Measurements from ENCODE around the gene TBPL2.
"Not testable (repeated sequence)": the region's sequence is repeated elsewhere in the genome, so short reads cannot be mapped to it uniquely, and the experiment has no call there.

Gene TBPL2

DNA sequence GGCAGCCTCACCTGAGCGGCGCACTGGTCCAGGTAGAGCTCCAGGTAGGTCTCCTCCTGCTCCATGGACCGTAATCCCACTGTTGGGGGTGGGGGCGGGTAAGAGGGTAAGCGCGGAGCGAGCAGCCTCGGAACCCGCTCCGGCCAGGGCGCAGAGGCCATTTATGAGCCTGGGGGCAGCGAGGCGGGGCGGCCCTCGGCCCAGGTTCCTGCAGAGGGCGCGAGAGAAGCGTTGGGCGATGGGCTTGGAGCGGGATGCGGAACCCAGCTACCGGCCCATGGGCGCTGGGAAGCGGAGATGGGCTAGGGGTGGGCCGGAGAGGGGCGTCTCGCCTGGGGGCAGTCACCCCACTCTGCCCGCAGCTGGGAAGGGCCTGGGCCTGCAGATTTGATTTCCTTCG is at the start of gene TBPL2:
TBPL2 (minus strand) TSS at position 232 of the 400 bp plus-strand sequence; CDS start at position 65, 167 bp downstream.
- DNase-seq: no peak

DNA sequence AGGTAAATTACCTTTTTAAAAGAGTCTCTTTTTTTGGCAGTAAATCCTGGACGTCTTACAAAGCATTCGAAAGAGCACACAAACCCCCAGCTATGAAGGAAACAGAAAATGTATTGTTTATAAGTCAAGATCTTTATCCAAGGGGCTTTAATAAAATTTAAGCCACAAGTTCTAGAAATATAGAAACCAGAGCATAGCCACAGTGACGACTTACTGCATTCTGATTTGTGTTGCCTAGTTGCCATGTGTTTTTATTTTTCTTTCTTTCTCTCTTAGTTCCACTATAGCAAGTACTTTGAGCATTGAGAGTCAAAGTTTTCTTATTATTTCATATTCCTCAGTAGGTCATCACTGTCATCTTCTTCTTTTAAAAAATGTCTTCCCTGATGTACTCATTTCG is 47.8 kb upstream of the TBPL2 start:
- DNase-seq: no peak

DNA sequence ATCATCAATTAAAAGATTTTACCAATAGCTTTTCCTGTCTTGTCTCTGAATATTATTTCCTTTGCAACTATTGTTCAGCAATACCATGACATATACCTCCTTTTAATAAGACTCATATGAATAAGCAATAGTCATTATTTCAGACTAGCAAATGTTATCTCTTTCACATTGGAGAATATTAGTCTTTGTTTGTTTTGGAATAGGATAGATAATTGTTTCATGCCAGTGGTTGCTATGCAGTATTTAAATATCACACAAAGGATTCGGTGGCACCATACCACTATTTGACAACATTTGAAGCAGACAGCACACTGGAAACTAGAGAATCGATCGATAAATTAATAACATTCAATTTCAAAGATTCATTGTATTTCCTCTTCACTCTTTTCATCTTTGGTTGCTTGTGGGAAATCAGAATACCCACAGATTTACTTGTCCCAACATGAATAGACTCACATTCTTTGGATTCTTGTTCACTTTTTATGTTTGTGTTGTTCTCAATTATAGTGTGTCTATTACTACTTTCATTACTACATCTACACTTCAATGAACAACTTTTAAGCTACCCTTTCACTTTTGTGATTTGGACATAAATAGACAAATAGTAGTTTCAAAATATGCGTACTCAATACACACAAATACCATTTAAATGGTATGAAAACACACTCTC is 42.7 kb upstream of the TBPL2 start:
- no peak for DNase-seq

DNA sequence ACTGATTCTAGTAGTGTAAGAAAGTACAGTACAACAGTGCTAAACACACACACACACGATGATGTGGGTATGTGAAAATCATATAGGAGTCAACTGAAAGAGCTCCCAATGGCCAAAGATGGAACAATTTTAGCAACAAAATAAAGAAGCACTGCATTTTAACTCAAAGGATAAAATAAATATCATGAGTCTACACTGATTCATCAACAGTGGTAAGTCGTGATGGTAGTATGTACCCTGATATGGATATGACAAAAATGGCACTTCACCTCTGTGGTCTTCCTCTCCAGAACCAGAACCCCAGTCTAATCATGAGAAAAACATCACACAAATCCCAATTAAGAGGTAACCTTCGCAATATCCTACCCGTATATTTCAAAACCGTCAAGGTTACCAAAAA is 41.4 kb upstream of the TBPL2 start:
- no peak for DNase-seq

DNA sequence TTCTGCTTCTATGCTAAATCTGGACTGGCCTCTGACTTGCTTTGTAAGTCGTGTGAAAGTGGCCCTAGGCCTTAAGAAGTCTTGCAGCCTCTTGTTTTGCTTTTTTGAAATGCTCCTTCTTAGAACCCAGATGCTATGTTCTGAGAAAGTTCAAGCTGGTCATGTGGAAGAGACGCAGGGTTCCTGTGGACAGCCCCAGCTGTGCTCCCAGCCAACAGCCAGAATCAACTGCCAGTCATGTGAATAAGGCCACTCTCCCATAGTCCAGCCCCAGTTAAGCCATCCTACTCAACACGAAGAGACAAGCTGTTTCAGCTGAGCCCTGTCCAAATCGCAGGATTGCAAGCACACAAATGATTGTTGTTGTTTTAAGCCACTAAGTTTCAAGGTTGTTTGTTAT is 37.3 kb upstream of the TBPL2 start:
- no peak for DNase-seq

DNA sequence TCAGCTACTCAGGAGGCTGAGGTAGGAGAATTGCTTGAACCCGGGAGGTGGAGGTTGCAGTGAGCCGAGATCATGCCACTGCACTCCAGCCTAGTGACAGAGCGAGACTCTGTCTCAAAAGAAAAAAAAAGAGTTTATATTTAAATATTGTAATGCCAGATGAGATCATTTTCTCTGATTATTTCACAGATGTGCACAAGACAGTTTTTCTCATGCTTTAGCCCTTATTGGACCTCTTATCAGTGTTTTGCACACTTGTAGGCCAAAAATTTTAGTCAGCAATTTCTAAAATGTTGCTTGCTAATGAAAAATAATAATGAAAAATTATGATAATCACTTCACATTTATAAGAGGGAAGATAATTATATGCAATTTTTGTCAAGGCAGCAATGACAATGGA is 36.0 kb upstream of the TBPL2 start:
- not testable (repeated sequence) for DNase-seq

DNA sequence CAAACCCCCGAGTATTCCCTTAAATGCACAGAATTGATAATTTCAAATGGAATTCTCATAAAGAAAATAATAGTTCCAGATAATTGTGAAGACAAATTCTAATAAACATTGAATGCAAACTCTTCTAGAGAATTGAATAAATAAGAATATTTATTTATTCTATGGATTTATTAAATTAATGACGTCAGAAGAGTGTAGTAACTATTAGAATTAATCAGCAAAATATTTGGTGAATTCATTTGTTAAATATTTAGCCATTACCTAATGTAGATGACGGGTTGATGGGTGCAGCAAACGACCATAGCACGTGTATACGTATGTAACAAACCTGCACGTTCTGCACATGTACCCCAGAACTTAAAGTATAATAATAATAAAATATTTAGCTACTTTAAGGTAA is 33.4 kb upstream of the TBPL2 start:
- no peak for DNase-seq

DNA sequence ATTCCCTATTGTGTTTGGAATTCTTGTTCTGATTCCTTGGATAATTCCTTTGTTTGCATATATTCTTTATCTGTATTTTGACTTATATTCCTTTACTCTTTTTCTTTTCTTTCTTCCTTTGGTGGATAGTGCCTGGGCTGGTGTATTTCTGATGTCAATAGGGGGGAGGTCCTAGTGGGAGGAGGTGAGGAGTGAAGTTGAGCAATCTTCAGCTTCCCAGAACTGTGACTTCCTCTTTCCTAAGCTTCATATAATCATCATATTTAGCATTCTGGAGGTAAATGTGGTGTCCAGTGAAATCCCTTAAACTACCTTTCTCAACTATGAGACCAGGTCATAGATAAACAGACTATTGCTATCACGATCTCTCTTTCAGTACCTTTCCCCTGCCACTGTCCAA is 29.6 kb upstream of the TBPL2 start:
- DNase-seq: no peak

DNA sequence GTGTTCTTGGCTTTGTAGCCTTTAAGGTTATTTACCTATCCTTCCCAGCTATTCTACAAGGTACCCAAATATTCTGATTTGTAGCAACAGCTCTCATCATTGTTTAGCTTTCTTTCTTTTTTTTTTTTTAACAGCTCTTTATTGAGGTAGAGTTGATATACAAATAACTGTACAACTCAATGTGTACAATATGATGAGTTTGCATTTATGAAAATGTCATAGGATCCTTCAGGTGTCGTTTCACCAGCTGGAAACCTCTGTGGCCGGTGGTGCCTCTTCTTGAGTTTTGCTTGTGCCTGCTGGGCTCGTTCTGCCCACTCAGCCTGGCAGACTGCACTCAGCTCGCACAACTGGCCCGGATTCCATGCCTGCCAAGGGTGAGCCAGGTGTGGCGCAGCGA is 26.9 kb upstream of the TBPL2 start:
- no peak for DNase-seq

DNA sequence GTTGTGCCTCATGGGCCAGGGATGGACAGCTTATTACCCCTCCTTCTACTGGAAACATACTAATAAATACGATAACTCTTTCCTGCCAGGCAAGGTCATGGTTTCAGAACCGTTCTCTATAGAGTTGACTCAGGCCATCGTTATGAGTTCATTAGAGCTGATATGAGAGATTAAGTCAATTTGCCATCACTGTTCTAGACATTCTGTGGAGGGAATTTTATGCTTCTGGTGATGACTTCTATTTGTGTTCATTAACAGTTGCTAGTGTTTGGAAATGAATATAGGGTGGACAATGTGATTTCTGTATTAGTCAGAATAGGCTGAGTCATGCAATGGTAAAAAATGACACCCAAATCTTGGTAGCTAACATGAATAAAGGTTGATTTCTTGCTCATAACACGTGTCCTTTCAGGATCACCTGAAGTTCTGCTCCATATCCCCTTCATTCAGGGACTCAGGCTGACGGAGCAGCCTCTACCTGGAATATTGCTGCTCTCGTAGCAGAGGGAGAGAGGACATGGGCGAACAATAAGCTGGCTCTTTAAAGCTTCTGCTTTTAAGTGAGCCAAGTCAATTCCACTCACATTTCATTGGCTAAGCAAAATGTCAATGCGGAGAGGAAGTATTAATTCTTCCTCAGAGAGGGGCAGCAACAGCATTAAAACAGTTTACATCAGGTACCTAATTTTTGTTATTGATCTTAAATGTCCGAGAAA is 18.5 kb upstream of the TBPL2 start:
- DNase-seq: no peak

DNA sequence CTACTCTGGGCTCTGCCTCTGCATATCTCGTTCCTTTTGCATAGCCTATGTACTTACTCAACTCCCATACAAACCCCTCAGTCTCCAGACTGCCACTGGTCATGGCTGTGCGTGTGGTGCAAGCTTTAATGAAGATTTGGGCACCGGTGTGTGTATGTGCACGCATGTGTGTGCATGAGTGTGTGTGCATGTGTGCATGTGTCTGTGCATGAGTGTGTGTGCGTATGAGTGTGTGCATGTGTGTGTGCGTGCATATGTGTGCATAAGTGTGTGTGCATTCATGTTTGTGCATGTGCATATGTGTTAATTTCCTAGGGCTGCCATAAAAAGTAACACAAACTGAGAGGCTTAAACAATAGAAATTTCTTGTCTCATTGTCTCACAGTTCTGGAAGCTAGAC is 17.1 kb upstream of the TBPL2 start:
- DNase-seq: no peak

DNA sequence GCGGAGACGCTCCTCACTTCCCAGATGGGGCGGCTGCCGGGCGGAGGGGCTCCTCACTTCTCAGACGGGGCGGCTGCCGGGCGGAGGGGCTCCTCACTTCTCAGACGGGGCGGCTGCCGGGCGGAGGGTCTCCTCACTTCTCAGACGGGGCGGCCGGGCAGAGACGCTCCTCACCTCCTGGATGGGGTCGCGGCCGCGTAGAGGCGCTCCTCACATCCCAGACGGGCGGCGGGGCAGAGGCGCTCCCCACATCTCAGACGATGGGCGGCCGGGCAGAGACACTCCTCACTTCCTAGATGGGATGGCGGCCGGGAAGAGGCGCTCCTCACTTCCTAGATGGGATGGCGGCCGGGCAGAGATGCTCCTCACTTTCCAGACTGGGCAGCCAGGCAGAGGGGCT is 16.0 kb upstream of the TBPL2 start:
- not testable (repeated sequence) for DNase-seq

DNA sequence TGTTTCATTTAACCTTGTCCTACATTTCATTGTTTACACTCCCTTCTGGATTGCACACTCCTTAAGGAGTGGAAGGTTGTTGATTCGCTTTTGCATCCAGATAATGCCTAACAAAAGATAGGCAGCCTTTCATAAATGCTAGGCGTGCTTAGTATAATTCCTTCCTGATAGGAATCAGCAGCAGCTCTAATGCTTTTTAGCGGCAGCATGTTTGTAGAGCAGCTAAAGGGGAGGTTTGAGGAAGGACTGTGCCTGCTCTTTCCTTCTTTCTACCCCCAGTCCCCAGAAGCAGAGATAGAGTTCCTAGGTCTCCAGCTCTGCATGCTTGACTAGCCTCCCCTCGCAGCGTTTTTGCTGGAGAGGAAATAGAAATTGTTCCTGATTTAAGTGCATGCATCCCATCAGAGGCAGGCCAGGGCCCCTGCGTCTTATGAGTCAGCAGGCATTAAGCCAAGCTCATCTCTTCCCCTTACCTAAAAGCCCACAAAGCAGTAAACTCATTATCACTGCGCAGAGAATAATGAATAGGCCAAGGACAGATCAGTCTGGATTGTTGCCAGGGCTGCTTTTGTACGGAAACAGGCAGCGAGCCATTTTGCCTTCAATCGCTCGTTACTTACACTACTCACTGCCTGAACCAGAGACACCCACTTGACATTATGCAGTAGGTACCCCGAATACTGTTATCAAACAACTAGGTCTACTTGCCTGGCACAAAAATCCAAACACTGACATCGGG is 14.0 kb upstream of the TBPL2 start:
- no peak for DNase-seq

DNA sequence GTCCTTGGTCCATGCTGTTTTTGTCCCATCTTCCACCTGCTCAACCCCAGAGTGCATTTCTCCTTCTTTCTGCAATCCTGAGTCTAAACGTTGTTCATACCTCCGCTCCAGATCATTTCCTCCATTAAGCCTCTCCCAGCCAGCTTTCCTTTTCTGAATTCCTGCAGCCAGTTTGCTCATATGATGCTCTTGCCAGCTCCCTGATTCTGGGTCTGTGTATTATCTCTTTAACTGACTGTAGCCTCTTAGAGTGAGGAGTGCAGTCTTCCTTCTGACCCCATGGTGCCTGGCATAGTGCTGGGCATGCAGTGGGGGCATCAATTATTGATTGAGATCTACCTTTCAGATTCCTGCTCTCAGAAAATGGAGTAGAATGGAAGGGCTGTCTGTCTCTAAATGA is 11.5 kb upstream of the TBPL2 start:
- no peak for DNase-seq

DNA sequence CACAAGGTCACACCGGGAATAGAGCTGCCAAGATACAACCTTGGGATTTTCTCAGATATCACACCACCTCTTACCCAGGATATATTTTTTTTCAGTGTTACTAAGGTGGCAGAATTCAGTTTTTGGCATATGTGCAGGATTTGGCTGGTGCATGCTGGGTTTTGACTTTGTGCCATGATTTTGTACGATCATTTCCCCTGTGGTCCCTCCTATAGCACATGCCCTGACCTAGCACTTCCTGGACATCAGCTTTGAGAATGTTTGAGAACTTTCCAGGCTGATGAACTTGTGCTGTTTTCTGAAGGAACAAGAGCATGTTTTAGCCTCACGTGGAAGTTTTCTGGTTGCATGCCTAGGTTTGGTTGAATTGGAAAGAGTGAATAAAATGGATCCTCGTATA is 11.0 kb upstream of the TBPL2 start:
- DNase-seq: no peak

DNA sequence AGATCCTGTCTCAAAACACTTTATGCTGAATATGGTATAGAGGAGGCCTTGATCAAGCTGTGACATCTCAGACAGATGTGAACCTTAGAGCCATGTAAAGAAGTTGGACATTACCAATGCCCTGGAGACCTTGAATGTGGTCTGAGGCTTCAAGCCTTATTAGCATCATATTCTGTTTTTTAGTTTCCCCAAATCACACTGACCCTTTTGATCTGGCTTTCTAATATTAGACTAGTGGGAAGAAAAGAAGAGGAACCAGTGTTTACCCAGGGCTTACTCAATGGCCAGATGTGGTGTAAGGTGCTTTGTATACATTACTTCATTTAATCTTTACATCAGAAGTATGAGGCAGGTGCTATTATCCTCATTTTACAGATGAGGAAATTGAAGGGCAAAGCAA is 10.6 kb upstream of the TBPL2 start:
- DNase-seq: no peak

DNA sequence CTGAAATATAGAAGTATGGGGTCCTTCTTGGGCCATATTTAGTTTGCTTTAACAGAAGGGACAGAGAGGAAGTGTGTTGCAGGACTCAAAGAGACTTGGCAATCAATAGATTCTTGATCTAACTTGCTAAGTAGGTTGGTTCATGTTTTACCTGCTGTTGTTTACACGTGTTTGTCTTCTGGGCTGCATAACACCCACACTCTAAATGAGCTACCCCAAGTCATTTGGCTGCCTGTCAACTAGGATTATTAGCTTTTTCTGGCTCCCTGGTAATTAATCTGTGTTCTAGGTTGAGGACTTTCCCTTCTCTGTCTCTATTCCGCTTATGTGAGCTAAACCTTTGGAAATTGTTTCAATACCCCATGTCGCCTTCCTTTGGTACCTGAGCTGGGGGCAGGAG is 10.1 kb upstream of the TBPL2 start:
- no peak for DNase-seq

DNA sequence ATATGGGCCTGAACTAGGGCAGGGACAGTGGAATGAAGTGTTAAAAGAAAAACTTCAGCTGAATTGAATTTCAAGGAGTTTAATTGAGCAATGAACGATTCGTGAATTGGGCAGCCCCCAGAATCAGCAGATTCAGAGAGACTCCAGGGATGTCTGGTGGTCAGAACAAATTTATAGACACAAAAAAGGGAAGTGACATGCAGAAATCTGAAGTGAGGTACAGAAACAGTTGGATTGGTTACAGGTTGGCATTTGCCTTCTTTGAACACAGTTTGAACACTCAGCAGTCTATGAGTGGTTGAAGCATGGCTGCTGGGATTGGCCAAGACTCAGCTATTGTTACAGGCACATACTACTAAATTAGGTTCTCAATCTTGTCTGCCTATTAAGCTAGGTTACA is 9.7 kb upstream of the TBPL2 start:
- no peak for DNase-seq

DNA sequence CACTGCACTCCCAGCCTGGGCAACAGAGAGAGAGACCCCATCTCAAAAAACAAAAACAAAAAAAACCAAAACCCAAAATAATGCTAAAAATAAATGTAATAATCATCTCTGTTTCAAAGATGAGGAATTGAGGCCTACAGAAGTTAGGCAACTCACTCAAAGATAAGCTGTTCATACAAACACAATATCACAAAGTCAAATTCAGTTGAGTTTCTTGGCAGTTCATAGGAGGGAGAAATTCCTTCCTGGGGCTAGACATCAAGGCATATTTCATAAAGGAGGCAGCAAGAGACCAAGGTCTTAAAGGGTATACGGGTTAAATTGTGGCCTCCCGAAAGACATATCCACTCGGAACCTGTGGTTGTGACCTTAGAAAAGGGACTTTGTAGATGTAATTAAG is 8.7 kb upstream of the TBPL2 start:
- no peak for DNase-seq

DNA sequence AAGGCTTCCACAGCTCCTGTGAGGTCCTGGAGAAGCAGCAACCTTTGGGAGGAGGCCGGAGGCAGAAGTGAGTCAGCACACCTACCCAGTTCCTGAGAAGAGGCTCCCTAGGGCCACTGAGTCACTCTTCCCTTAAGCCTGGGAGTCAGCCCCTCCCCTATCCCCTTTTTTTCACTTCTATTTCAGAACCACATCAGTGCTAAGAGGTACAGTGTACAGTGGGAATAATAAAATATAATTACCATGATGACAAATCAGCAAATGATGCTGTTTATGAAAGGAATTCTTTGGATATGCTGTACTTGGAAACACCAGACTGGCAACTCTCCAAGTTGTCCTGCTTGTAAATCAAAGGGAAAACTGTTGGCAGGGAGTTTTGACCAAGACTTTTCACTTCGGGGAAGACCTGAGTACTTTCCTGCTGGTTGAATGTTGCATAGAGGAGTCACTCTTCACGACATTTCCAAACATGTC is 7.8 kb upstream of the TBPL2 start:
- no peak for DNase-seq

DNA sequence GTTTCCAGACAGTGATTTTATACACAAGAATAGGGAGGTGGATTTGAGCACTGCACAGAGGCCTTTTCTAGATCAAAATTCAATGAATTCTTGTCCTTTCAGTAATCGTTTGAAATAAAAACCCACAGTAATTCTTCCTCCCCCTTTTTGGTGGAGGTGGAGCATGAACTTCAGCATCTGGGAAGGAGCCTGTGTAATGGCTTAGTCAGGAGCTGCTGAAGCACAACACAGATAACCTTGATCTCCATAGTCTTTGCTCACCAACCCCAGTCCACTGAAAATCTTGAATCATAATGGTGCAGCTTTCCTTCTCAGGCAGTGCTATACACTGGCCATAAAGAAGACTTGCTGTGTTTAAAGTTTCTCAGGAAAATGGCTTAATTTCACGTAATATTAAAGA is 6.4 kb upstream of the TBPL2 start:
- no peak for DNase-seq

DNA sequence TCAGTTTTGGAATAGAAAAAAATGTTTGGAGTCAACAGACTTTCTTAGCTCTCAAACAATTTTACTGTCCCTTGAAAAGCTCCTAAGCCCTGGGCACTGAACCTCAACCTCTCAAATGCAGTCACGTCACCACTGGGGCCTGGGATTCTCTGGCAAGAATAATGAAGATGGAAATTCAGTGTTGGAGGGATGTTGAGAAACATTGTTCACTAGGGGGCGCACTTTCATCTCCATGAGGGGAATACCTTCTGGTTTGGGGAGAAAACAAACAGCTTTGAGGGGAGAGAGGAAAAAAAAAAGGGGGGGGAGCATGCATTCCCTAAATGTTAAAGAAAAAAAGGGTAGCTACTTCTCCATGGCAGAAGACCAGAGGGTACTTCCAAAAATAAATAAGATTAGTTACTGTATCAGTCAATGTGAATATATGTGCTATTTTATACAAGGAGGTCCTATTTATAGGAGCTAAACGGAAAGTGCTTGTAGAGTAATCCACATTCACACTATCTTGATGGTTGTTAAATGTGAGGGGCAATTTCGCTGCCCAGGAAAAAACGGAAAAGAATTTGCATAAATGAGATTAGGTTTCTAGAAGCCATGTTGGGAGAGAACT is 5.8 kb upstream of the TBPL2 start:
- DNase-seq: no peak

DNA sequence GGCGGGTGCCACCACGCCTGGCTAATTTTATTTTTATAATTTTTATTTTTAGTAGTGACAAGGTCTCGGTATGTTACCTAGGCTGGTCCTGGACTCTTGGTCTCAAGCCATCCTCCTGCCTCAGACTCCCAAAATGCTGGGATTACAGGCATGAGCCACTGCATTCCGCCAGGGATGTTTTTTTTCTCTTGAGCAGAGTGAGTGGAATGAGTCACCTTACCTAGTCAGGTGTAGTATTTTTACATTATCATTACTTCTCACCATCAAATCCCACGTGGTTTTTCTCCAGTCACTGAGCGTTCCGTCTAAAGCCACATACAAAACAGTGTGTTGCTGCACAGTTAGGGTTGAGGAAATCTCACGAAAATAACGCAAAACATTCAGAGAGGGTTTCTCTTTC is 870 bp upstream of the TBPL2 start:
- DNase-seq: no peak
